Smooth muscle cell (in vitro differentiated cells): ENCODE data around the gene GSG1L. TPM values are rescaled to one million over a fixed set of nuclear protein-coding genes. Genes with fewer than 3 reads are reported as not detected.

Source experiments
- DNase-seq: peaks from one replicate; lab custom pipeline; 2025; ENCODE audit not compliant: unreplicated experiment; lab: John Stamatoyannopoulos, UW
- H2AFZ ChIP-seq: fragments of 200-600 bp; sonication (generic); 2 replicates; pipeline ENCODE4 v1.6.0; 2016; ENCODE audit warnings: antibody characterized with exemption, low read depth, mild to moderate bottlenecking
- H3F3A ChIP-seq: fragments of 200-600 bp; sonication (generic); 2 replicates; pipeline ENCODE4 v1.6.0; 2017; ENCODE audit warnings: antibody characterized with exemption, low read depth
- H3K27ac ChIP-seq: fragments of 200-600 bp; sonication (generic); 2 replicates; pipeline ENCODE4 v1.5.1; 2016; ENCODE audit warnings: low read depth, mild to moderate bottlenecking
- H3K27me3 ChIP-seq: fragments of 200-600 bp; sonication (generic); 2 replicates; pipeline ENCODE4 v1.6.1; 2016; ENCODE audit warnings: low read depth, mild to moderate bottlenecking
- H3K36me3 ChIP-seq: fragments of 200-600 bp; sonication (generic); 2 replicates; pipeline ENCODE4 v1.5.1; 2016; ENCODE audit warnings: low read depth
- H3K4me1 ChIP-seq: fragments of 200-600 bp; sonication (generic); 2 replicates; pipeline ENCODE4 v1.5.1; 2016; ENCODE audit warnings: low read depth
- H3K4me2 ChIP-seq: fragments of 200-600 bp; sonication (generic); 2 replicates; pipeline ENCODE4 v1.6.0; 2016; ENCODE audit warnings: mild to moderate bottlenecking
- H3K4me3 ChIP-seq: fragments of 200-600 bp; sonication (generic); 2 replicates; pipeline ENCODE4 v1.5.1; 2016; ENCODE audit warnings: mild to moderate bottlenecking
- H3K79me2 ChIP-seq: fragments of 200-600 bp; sonication (generic); 2 replicates; pipeline ENCODE4 v1.6.0; 2016; ENCODE audit warnings: low read depth, mild to moderate bottlenecking
- H3K9ac ChIP-seq: fragments of 200-600 bp; sonication (generic); 2 replicates; pipeline ENCODE4 v1.6.0; 2016; ENCODE audit warnings: low read depth
- H3K9me3 ChIP-seq: fragments of 200-600 bp; sonication (generic); replicated peaks from 2 replicates; pipeline ENCODE4 v1.5.1; 2016; ENCODE audit warnings: low read depth
- H4K20me1 ChIP-seq: fragments of 200-600 bp; sonication (generic); 2 replicates; pipeline ENCODE4 v1.6.0; 2016; ENCODE audit warnings: low read depth
- CTCF ChIP-seq: fragments of 200-600 bp; sonication (generic); IDR thresholded peaks from 2 replicates; pipeline ENCODE4 v1.5.1; 2017; ENCODE audit warnings: borderline replicate concordance, mild to moderate bottlenecking, antibody characterized with exemption; ENCODE audit not compliant: insufficient read depth, poor library complexity, severe bottlenecking
- WGBS: methylation state at CpG from one replicate; pipeline ENCODE4 v1.1.7; 2016; ENCODE audit warnings: low lambda C conversion rate; 5-methylcytosine and 5-hydroxymethylcytosine counted together
- polyA plus RNA-seq: library from polyadenylated mRNA; unstranded; fragments of >200 nt; fragmentation: Nextera tagmentation; extraction: Ambion mirVana; gene quantifications from 2 replicates; pipeline ENCODE4 v1.2.1, GENCODE V29; 2016
- total RNA-seq: library from RNA; depleted of rRNA; stranded (reverse); fragments of >200 nt; gene quantifications from 2 replicates; pipeline ENCODE4 v1.2.3, GENCODE V29; 2014

Gene GSG1L
- total and polyA plus RNA-seq, 2 experiments from 2014 or later: 0.31 TPM; not detected in 1

- Histone ChIP-seq H3K4me3 (no peak overlapping the region), H3K36me3 (no peaks in the 10 kb centered on the region), H3K79me2 (no peaks in the 10 kb centered on the region), H4K20me1 (no peaks in the 10 kb centered on the region), H3K27ac (no peak overlapping the region), H3K4me1 (no peaks in the 10 kb centered on the region), H2AFZ (no peak overlapping the region), H3K9me3 (no peaks in the 10 kb centered on the region), H3K9ac (no peak overlapping the region), H3K27me3 (peaks cover 7% of the 10 kb centered on the region), H3K4me2 (no peak overlapping the region), H3F3A (no peaks in the 10 kb centered on the region)
- no peak for DNase-seq
- no peak for TF ChIP-seq CTCF
- 78% methylated on average over 4 of the region's 4 CpGs for WGBS
Observed at GRCh38 chr16:28033870-28034269, 29.6 kb downstream of the GSG1L start.

GRCh38 chr16:28029387-28030002, 34.0 kb downstream of the GSG1L start:
- Histone ChIP-seq H3K27me3 (peaks cover 7% of the 10 kb centered on the region), H3K9ac (no peak overlapping the region), H3K4me1 (no peaks in the 10 kb centered on the region), H3K4me2 (no peak overlapping the region), H4K20me1 (no peaks in the 10 kb centered on the region), H3K4me3 (no peak overlapping the region), H3K9me3 (no peaks in the 10 kb centered on the region), H3K27ac (no peak overlapping the region), H3F3A (no peaks in the 10 kb centered on the region), H3K36me3 (no peaks in the 10 kb centered on the region), H3K79me2 (no peaks in the 10 kb centered on the region), H2AFZ (no peak overlapping the region)
- WGBS: 89% methylated on average over 6 of the region's 6 CpGs
- no peak for DNase-seq
- no peak for TF ChIP-seq CTCF

GRCh38 chr16:28027055-28027454, 36.5 kb downstream of the GSG1L start:
- Histone ChIP-seq H3K79me2 (no peaks in the 10 kb centered on the region), H2AFZ (no peak overlapping the region), H3K9me3 (no peaks in the 10 kb centered on the region), H3F3A (no peaks in the 10 kb centered on the region), H4K20me1 (no peaks in the 10 kb centered on the region), H3K9ac (no peak overlapping the region), H3K4me1 (no peaks in the 10 kb centered on the region), H3K27ac (no peak overlapping the region), H3K36me3 (no peaks in the 10 kb centered on the region), H3K27me3 (no peaks in the 10 kb centered on the region), H3K4me2 (no peak overlapping the region), H3K4me3 (no peak overlapping the region)
- 97% methylated on average over 3 of the region's 3 CpGs for WGBS
- DNase-seq: no peak
- TF ChIP-seq CTCF: no peak

GRCh38 chr16:28025631-28026030, 37.9 kb downstream of the GSG1L start:
- H3K27ac ChIP-seq: no peak overlapping the region
- 87% methylated on average over 4 of the region's 4 CpGs for WGBS
- no peaks in the 10 kb centered on the region for H3K36me3 ChIP-seq
- H3K27me3 ChIP-seq: no peaks in the 10 kb centered on the region
- no peaks in the 10 kb centered on the region for H4K20me1 ChIP-seq
- DNase-seq: no peak
- no peaks in the 10 kb centered on the region for H3F3A ChIP-seq
- H3K4me3 ChIP-seq: no peak overlapping the region
- no peaks in the 10 kb centered on the region for H3K4me1 ChIP-seq
- H3K9ac ChIP-seq: no peak overlapping the region
- no peaks in the 10 kb centered on the region for H3K79me2 ChIP-seq
- no peak overlapping the region for H2AFZ ChIP-seq
- TF ChIP-seq CTCF: no peak
- H3K9me3 ChIP-seq: no peaks in the 10 kb centered on the region
- no peak overlapping the region for H3K4me2 ChIP-seq
